ENCODE results near the gene IGSF10.
"Not testable (repeated sequence)": the region's sequence is repeated elsewhere in the genome, so short reads cannot be mapped to it uniquely, and the experiment has no call there.

Gene IGSF10, protein sequence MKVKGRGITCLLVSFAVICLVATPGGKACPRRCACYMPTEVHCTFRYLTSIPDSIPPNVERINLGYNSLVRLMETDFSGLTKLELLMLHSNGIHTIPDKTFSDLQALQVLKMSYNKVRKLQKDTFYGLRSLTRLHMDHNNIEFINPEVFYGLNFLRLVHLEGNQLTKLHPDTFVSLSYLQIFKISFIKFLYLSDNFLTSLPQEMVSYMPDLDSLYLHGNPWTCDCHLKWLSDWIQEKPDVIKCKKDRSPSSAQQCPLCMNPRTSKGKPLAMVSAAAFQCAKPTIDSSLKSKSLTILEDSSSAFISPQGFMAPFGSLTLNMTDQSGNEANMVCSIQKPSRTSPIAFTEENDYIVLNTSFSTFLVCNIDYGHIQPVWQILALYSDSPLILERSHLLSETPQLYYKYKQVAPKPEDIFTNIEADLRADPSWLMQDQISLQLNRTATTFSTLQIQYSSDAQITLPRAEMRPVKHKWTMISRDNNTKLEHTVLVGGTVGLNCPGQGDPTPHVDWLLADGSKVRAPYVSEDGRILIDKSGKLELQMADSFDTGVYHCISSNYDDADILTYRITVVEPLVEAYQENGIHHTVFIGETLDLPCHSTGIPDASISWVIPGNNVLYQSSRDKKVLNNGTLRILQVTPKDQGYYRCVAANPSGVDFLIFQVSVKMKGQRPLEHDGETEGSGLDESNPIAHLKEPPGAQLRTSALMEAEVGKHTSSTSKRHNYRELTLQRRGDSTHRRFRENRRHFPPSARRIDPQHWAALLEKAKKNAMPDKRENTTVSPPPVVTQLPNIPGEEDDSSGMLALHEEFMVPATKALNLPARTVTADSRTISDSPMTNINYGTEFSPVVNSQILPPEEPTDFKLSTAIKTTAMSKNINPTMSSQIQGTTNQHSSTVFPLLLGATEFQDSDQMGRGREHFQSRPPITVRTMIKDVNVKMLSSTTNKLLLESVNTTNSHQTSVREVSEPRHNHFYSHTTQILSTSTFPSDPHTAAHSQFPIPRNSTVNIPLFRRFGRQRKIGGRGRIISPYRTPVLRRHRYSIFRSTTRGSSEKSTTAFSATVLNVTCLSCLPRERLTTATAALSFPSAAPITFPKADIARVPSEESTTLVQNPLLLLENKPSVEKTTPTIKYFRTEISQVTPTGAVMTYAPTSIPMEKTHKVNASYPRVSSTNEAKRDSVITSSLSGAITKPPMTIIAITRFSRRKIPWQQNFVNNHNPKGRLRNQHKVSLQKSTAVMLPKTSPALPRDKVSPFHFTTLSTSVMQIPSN (N-terminal part only)

DNA sequence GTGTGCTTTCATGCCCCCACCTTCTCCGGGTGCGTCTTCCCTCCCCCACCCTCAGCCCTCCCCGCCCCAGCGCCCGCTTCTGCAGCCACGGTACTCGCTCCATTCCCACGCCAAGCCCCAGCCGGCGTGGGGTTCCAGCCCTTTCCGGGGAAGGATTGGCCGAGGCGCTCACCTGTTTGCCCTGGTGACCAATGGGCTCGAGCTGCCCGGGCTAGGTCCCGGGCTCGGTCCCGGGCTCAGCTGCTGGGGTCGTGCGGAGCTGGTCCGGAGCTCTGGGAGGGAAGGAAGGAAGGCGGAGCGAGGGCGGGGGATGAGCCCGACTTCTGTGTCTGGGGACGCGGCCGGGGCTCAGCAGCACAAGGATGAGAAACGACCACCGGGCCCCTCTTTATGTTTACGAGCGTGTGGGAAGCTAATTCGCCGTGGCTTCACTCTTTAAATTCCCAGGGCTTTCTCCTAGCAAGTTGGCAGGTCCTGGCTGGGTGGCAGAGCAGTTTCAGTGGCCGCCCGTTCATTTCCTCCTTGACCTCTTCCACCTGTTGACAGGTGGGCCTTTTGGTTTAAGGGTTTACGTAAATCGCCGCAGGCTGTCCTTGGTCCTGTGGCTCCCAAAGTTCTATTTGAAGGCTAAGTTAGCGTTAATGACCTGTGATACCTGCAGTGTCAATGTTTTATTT lies at the start of gene IGSF10:
Gene IGSF10, minus strand, starts transcription at position 288 of the 677 bp plus-strand sequence. CDS start 2,352 bp downstream, outside the sequence.
- DNase-seq = peak; percentile 46

GRCh38 chr3:151509468-151510135 lies 48.7 kb upstream of the IGSF10 start:
- DNase-seq = not testable (repeated sequence)

- no peak for DNase-seq
Observed at GRCh38 chr3:151504606-151505005, 43.7 kb upstream of the IGSF10 start.

GRCh38 chr3:151503074-151503473 lies 42.2 kb upstream of the IGSF10 start:
- no peak for DNase-seq

GRCh38 chr3:151501923-151502632 lies 41.2 kb upstream of the IGSF10 start:
- no peak for DNase-seq

GRCh38 chr3:151501171-151501922 lies 40.5 kb upstream of the IGSF10 start:
- no peak for DNase-seq

DNA sequence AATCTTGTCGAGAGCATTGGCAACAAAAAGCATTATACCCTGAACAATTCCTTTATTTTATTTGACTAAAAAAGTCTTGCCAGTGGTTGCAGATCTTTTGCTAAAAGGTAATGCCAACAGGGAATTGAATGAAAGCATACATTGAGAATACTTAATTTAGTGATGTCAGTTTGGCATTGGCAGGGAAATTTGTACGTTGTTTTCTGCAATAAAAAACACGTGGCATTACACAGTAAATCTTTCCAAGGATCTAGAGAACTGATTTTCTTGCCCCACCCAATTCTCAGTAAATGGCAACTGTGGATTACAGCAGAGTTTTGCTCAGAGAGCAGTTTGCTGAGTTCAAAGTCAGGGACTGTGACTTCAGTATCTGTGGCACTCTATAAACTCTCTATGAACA lies 38.3 kb upstream of the IGSF10 start:
- peak; percentile 24 for DNase-seq

DNA sequence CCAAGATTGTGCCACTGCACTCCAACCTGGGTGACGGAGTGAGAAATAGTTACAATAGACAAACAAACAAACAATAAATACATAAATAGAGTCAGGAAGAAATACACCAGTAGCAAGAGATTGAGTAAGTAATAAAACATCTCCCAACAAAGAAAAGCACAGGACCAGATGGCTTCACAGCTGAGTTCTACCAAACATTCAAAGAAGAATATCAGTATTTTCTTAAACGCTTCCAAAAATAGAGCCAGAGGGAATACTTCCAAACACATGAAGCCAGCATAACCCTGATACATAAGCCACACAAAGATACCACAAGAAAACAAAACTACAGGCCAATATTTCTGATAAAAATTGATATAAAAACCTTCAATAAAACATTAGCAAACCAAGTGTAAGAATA lies 30.7 kb upstream of the IGSF10 start:
- no peak for DNase-seq

GRCh38 chr3:151487833-151488232 lies 27.0 kb upstream of the IGSF10 start:
- DNase-seq = not testable (repeated sequence)

GRCh38 chr3:151483961-151484520 lies 23.2 kb upstream of the IGSF10 start:
- no peak for DNase-seq

- DNase-seq = no peak
Observed at GRCh38 chr3:151483488-151483887, 22.6 kb upstream of the IGSF10 start.

DNA sequence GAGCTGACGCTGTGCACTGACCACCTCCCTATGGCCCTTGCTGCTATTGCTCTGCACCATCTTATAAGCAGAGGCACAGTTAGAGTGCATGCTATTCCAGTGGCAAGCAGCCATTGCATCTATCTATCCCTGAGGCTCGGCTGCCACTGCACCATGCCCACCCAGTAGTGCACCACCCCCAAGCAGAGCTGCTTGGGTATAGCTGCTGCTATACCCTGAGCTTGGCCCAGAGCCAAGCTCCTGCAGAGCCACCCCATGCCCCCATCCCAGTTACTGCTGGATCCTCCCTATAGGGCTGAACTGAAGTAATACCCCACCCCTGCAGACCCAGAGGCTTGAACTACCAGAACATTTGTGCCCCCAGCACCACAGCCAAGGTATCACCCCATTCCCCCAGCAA lies 19.6 kb upstream of the IGSF10 start:
- no peak for DNase-seq

DNA sequence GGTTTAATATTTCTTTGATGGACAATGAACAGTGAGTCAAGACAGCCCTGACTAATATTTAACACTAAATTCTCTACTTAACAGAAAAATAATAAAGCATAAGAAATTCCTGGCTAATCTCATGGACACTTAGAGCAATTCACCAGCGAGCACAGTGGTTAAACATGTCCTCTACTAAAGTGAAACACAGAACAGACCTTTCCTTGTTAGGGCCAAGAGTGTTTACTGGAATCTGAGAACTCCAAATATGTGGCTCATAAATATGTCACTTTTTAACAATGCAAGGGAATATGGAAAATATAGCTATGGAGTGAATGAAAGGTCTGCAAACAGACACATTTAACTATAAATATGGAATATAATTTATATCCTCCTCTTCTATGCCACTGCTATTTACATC lies 18.6 kb upstream of the IGSF10 start:
- no peak for DNase-seq

DNA sequence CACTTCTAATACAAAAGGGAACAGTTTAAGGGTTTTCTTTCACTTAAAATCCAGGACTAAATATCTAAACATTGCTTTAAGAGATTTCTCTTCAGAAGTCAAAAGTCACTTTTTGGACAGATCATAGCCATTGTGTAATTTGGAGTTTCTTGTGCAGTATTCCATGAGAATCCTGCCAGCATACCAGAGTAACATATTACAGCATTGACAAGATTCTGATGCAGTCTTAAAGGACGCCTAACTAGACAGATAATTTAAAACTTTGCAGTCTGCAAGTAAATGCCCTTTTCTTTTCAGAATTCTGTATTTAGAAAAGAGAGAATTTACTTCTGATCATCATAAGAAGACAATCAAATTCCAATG lies 17.5 kb upstream of the IGSF10 start:
- DNase-seq = no peak

DNA sequence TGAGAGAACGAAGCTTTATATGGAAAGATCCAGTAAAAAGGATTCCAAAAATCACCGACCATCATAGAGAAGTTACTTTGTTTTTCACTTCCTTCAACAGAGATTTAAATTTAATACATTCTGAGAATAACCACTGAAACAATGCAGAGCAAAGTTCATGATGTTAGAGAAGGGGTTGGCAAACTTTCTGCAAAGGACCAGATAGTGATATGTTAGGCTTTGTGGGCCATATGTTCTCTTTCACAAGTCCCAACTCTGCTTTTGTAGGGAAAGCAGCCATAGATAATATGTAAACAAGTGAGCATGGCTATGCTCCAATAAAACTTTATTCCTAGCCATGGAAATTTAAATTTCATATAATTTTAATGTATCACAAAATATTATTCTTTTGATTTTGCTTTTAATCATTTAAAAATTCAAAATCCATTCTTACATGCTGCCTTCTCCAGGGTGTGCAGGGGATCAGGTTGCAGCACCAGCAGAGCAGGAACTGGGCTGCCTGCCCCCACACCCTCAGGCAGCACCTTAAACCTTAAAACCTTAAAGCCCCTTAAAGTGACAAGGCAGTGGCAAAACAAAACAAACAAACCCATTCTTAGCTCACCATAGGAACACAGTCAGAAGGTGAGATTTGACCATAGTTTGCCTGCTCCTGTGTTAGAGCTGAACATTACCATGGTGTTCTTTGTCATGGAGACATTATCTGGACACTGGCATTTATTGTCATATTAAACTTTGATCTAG lies 16.9 kb upstream of the IGSF10 start:
- no peak for DNase-seq

DNA sequence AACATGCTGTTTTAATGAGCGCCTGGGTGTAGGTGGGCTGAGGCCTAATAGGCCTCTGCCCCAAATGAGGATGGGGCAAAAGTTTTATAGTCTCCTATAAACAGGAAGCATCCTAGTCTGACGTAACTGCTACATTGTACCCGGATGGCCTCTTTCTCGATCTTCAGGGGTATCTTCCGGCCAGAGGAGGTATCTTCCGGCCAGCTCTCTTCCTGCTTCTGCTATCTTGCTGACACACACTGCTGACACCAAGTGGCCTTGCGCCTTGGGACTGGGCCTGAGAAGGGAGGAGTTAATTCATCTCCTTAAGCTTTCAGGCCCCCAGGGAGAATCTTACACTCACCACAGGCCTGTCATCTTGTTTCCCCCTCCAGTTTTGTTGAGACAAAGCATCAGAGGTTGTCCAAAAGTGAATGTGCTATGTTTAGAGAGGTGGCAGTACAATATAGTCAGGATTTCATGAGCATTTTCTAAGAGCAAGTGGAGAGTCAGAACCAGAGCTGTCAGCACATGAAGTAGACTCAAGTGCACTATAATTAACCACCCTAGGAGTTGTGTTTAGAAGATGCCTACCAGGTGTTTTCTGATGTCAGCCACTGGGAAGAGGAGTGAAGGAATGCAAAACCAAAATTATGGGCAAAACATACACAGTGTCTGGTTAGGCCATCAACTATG lies 15.6 kb upstream of the IGSF10 start:
- no peak for DNase-seq

DNA sequence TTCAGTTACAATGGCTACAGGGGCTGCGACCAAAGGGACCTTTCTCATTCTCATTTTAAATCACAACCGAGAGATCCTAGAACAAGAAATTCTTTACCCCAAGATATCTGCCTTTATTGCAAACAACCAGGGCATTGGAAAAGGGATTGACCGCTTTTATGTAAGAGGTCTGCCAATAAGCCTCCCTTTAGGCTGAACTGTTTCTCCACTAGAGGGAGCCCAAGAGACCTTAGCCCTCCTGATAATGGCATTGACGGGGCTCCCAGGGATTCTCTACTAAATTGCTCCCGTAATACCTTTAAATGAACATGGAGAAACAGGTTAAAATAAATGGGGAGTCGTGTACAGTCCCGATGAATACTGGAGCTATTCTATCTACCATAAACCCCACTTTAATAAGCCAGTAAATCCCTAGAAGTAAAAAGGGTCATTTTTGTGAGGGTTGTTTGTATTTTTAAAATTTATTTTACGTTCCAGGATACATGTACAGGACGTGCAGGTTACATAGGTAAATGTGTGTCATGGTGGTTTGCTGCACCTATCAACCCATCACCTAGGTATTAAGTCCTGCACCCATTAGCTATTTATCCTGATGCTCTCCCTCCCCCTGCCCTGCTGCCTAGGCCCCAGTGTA lies 7.5 kb upstream of the IGSF10 start:
- peak; percentile 68 for DNase-seq

GRCh38 chr3:151467069-151467468 lies 6.2 kb upstream of the IGSF10 start:
- DNase-seq = no peak

Measured in eye (tissue), 1 donor.